HepG2 (cell line): ENCODE data around the gene FGD5. TPM values are rescaled to one million over a fixed set of nuclear protein-coding genes. Genes with fewer than 3 reads are reported as not detected.

ENCODE experiments used
- ATAC-seq: fragments of 200-7000 bp; cut with Tn5 transposase; 3 replicates; pipeline ENCODE4 v1.9.1; 2020; ENCODE audit warnings: mild to moderate bottlenecking, moderate library complexity
- BruUV-seq: library from RNA; stranded (reverse); fragments of 400-500 nt; replicated peaks from 2 replicates; lab custom pipeline; 2021; lab: Mats Ljungman, UMichigan
- CTCF ChIA-PET: fragments of 300-600 bp; formaldehyde crosslinking; extraction: SDS; loops from one replicate; lab custom pipeline; 2021; ENCODE audit warnings: low total read pairs, inconsistent platforms, low intra/inter-chr PET ratio; lab: Yijun Ruan, JAX
- POLR2A ChIA-PET: fragments of 350-600 bp; sonication (Branson Sonifier 250); formaldehyde crosslinking; loops from one replicate; lab custom pipeline; 2020; ENCODE audit warnings: antibody characterized with exemption, inconsistent platforms; lab: Yijun Ruan, JAX
- DNase-seq: peaks from one replicate; pipeline ENCODE4 v3.0.0-alpha.2; 2015; ENCODE audit warnings: low spot score
- FAIRE-seq: peaks from 3 replicates; lab custom pipeline; 2011; peaks lifted over from hg19 to GRCh38; lab: Jason Lieb, UNC
- H2AFZ ChIP-seq: one replicate; pipeline ENCODE4 v1.6.1; 2011; ENCODE audit warnings: low read length, inconsistent platforms
- H3K27ac ChIP-seq: fragments of 300-600 bp; 3 replicates; pipeline ENCODE4 v1.8.0; 2011; ENCODE audit warnings: mixed run types, mild to moderate bottlenecking, mixed read lengths, low read length, inconsistent platforms; ENCODE audit not compliant: insufficient read depth; ENCODE audit errors: extremely low read length
- H3K27me3 ChIP-seq, 2 experiments: fragments of 200-600 bp in 1 of 2; 2 replicates in 1 of 2; 3 replicates in 1 of 2; pipeline versions ENCODE4 v1.6.0 to v1.8.0; 2011; ENCODE audit warnings: low read length in 2 of 2, mild to moderate bottlenecking in 2 of 2, moderate library complexity in 2 of 2, inconsistent platforms in 1 of 2; ENCODE audit not compliant: insufficient read depth in 2 of 2, control insufficient read depth in 1 of 2
- H3K36me3 ChIP-seq, 2 experiments: fragments of 200-600 bp in 1 of 2; replicated peaks in 1 of 2; 2 replicates in 1 of 2; 3 replicates in 1 of 2; pipeline versions ENCODE4 v1.5.1 to v1.8.0; 2011; ENCODE audit warnings: low read length in 2 of 2, inconsistent platforms in 1 of 2; ENCODE audit not compliant: insufficient read depth in 2 of 2, control insufficient read depth in 1 of 2
- H3K4me1 ChIP-seq: 2 replicates; pipeline ENCODE4 v1.5.1; 2012; ENCODE audit warnings: low read length, inconsistent platforms; ENCODE audit not compliant: insufficient read depth
- H3K4me2 ChIP-seq: 2 replicates; pipeline ENCODE4 v1.6.0; 2011; ENCODE audit warnings: low read depth, low read length, inconsistent platforms
- H3K4me3 ChIP-seq, 3 experiments: fragments of 200-600 bp in 1 of 3; sonication (generic), shearing (Covaris generic) in 1 of 3; replicated peaks in 1 of 3; 2 replicates each; pipeline ENCODE4 v1.5.1; 2011 to 2016; ENCODE audit warnings: low read length in 3 of 3, inconsistent platforms in 2 of 3, low read depth in 2 of 3, mild to moderate bottlenecking in 2 of 3, control low read depth in 1 of 3, mixed read lengths in 1 of 3; ENCODE audit not compliant: insufficient read depth in 1 of 3
- H3K79me2 ChIP-seq: one replicate; pipeline ENCODE4 v1.6.1; 2011; ENCODE audit warnings: low read length, inconsistent platforms; ENCODE audit not compliant: insufficient read depth
- H3K9ac ChIP-seq: 2 replicates; pipeline ENCODE4 v1.6.0; 2011; ENCODE audit warnings: mild to moderate bottlenecking, low read depth, low read length, inconsistent platforms; ENCODE audit not compliant: insufficient read depth
- H3K9me3 ChIP-seq: 2 replicates; pipeline ENCODE4 v1.5.1; 2012; ENCODE audit warnings: mild to moderate bottlenecking, low read length
- H4K20me1 ChIP-seq: 2 replicates; pipeline ENCODE4 v1.6.0; 2011; ENCODE audit warnings: inconsistent platforms, mild to moderate bottlenecking, low read length, moderate library complexity; ENCODE audit not compliant: insufficient read depth
- CBX1 ChIP-seq: IDR thresholded peaks from one replicate; pipeline ENCODE4 v1.6.1; 2016; ENCODE audit warnings: antibody characterized with exemption, low read depth
- FOSL2 ChIP-seq: sonication (generic); formaldehyde crosslinking; IDR thresholded peaks from 2 replicates; pipeline ENCODE4 v1.4.0; 2020; ENCODE audit warnings: missing genetic modification reagents
- JUND ChIP-seq: sonication (generic); formaldehyde crosslinking; IDR thresholded peaks from 2 replicates; pipeline ENCODE4 v1.8.0; 2022; ENCODE audit warnings: mild to moderate bottlenecking, missing genetic modification reagents
- MED13 ChIP-seq: sonication (generic); formaldehyde crosslinking; IDR thresholded peaks from 2 replicates; pipeline ENCODE4 v1.5.0; 2020; ENCODE audit warnings: missing genetic modification reagents
- MTA1 ChIP-seq: sonication (generic); formaldehyde crosslinking; IDR thresholded peaks from 2 replicates; pipeline ENCODE4 v1.4.0; 2020; ENCODE audit warnings: missing genetic modification reagents, mild to moderate bottlenecking, borderline replicate concordance
- PATZ1 ChIP-seq: sonication (generic); formaldehyde crosslinking; IDR thresholded peaks from 2 replicates; pipeline ENCODE4 v1.4.0; 2020; ENCODE audit warnings: missing genetic modification reagents
- RFX3 ChIP-seq: IDR thresholded peaks from 2 replicates; pipeline ENCODE4 v1.6.1; 2016; ENCODE audit warnings: missing biosample characterization, missing genetic modification reagents
- SALL1 ChIP-seq: sonication (generic); formaldehyde crosslinking; IDR thresholded peaks from 2 replicates; pipeline ENCODE4 v1.8.0; 2022; ENCODE audit warnings: mild to moderate bottlenecking, missing genetic modification reagents
- YY1 ChIP-seq: IDR thresholded peaks from 2 replicates; pipeline ENCODE4 v1.6.1; 2011; ENCODE audit warnings: low read length, low read depth, moderate library complexity, mild to moderate bottlenecking; ENCODE audit not compliant: insufficient read depth, insufficient replicate concordance
- ZNF687 ChIP-seq: sonication (generic); formaldehyde crosslinking; IDR thresholded peaks from 2 replicates; pipeline ENCODE4 v1.5.1; 2020; ENCODE audit warnings: mild to moderate bottlenecking, missing genetic modification reagents, moderate library complexity
- WGBS: methylation state at CpG from one replicate; pipeline ENCODE4 v1.1.6; 2017; ENCODE audit warnings: low lambda C conversion rate; 5-methylcytosine and 5-hydroxymethylcytosine counted together
- in situ Hi-C: cut with HindIII; loops from 2 replicates; pipeline ENCODE4 v1.10.0; 2017; ENCODE audit warnings: low pct_unique_long_range_greater_than_20kb; ENCODE audit not compliant: extremely low pct_ligation_motif_present
- intact Hi-C: fragments of 100-400 bp; cut with micrococcal nuclease; formaldehyde crosslinking; loops from one replicate; pipeline ENCODE4 v1.10.0; 2022; ENCODE audit not compliant: unreplicated experiment
- polyA plus RNA-seq, 8 experiments: library from polyadenylated mRNA; depleted of rRNA in 3 of 8; stranded (reverse) in 7 of 8; unstranded in 1 of 8; fragments of >200 nt; fragmentation: Illumina TruSeq in 4 of 8; extraction: Trizol in 4 of 8; gene quantifications; 2 replicates each; pipeline versions ENCODE4 v1.2.1 to v1.2.3, GENCODE V29; 2011 to 2016; ENCODE audit warnings: low read depth in 4 of 8, missing spikeins in 1 of 8, mixed read lengths in 1 of 8; ENCODE audit not compliant: insufficient read depth in 1 of 8
- total RNA-seq, 5 experiments: library from RNA; depleted of rRNA; stranded (reverse); fragments of >200 nt; fragmentation: Illumina TruSeq; extraction: Trizol; gene quantifications; 2 replicates each; pipeline ENCODE4 v1.2.3, GENCODE V29; 2016; ENCODE audit warnings: low read depth in 1 of 5

The FGD5 gene
- total and polyA plus RNA-seq, 2 of the 13 experiments (the other 11 are each of a cell fraction or from before 2014, with no cell fraction given), result 0.17 TPM; not detected in 1

GRCh38 chr3:14797731-14798130, 21.0 kb upstream of the FGD5 start:
- ChIA-PET POLR2A (no interaction called here), CTCF (no interaction called here)
- Histone ChIP-seq H4K20me1 (no peaks in the 10 kb centered on the region), H3K27ac (no peak overlapping the region), H3K27me3 (peaks cover 0 to 8% of the 10 kb centered on the region in 2 experiments; a peak in 3 of 5 replicates), H3K4me1 (peaks cover 27% of the 10 kb centered on the region), H3K36me3 (no peaks in the 10 kb centered on the region), H3K9ac (no peak overlapping the region), H3K79me2 (no peaks in the 10 kb centered on the region), H3K9me3 (no peaks in the 10 kb centered on the region), H2AFZ (no peak overlapping the region), H3K4me3 (no peak overlapping the region), H3K4me2 (no peak overlapping the region)
- intact Hi-C loops (no loop called here), in situ Hi-C loops (no loop called here)
- DNase-seq (no peak), ATAC-seq (peak; percentile 37), FAIRE-seq (no peak)
- WGBS, result 22% methylated on average over 3 of the region's 4 CpGs
- TF ChIP-seq ZNF687 (CRISPR knock-in tag) (peak; percentile 28; the same call in 1 of the 2 replicates), PATZ1 (CRISPR knock-in tag) (peak; percentile 43; the same call in 1 of the 2 replicates), SALL1 (peak; percentile 36; the same call in 1 of the 2 replicates), YY1 (peak; percentile 29), MTA1 (CRISPR knock-in tag) (0 out of 2 replicates have a peak, but pooled peaks have one; percentile 30), FOSL2 (CRISPR knock-in tag) (peak; percentile 79), CBX1 (no peak), JUND (peak; percentile 28; the same call in 1 of the 2 replicates), RFX3 (no peak), MED13 (no peak)
- BruUV-seq, result no TSS peak
